Measurements from ENCODE around the gene INPP5A.
"Not testable (repeated sequence)": the region's sequence is repeated elsewhere in the genome, so short reads cannot be mapped to it uniquely, and the experiment has no call there.

INPP5A gene

DNA sequence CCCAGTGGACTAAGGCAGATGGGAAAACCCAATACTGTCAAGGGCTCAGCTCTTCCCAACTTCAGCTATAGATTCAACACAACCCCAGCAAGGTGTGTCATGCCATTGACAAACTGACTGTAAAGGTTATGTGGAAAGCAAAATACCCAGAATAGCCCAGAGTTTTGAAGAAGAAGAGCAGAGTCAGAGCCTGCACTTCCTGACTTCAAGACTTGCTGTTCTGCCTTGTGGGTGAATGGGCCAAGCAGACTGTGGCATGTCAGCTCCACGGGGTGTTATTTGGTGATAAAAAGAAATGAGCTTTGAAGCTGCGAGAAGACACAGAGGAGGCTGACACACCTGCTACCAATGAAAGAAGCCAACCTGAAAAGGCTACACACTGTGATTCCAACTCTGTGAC, 158.6 kb downstream of the INPP5A start:
- no peak for DNase-seq (ENCODE audit: low read depth)

DNA sequence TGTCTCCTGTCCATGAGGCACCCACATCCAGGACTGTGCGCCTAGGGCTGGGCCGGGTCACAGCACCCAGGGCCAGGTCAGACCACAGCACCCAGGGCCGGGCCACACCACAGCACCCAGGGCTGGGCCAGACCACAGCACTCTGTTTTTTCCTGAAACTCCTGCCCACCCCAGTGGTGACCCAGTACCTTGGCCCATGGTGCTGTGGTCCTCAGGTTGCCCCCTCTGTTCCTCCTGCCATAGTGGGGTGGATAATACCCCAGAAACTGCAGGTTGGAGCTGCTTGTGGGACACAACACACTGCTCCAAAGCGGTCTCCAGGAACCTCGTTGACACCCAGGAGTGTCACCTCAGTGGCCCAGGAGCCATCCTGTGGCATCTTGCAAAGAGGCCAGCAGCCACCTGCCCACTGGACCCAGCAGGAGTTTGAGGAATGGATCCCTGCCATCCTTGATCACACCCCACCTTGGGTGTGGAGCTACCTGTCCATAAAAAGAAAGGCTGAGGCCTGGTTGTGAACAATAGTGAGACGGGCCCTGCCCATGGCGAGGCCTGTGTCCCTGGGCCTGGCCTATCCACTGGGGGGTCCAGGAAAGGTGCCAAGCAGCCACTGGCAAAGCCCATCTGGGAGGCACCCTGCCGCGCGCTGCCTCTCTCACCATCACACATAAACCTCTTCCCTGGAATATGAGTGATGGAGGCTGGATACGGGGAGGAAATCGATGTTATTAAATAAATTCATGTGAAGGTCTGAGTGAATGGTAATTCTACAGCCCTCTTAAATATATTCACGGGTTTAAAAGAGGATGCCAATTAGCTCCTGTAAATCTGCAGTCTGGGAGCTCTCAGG, 159.4 kb downstream of the INPP5A start:
- no peak for DNase-seq (ENCODE audit: low read depth)

DNA sequence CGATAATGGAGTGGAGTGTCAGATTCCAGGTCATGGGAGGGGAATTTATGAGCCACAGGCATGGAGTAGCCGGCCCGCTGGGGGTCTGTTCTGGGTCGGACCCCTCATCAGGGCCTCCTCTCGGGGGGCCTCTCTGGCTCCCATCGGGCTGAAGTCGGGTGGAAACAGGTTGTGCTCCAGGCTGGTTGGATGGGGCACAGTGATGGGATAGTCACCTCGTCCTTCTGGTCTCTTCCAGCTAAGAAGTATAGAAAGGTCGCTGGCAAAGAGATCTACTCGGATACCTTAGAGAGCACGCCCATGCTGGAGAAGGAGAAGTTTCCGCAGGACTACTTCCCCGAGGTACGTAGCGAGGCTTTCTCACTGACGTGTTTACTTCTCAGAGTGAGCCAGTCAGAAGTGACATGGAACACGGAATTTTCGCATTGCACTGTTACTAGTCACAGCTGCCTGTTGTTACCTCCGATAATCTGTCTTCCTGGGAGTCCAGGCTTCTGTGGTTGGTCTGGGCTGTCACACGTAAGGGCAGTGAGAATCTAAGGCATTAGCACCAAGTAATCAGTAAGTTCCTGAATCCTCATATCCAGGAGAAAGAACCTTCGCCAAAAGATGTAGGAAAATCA, 160.1 kb downstream of the INPP5A start:
- DNase-seq (ENCODE audit: low read depth), result no peak

DNA sequence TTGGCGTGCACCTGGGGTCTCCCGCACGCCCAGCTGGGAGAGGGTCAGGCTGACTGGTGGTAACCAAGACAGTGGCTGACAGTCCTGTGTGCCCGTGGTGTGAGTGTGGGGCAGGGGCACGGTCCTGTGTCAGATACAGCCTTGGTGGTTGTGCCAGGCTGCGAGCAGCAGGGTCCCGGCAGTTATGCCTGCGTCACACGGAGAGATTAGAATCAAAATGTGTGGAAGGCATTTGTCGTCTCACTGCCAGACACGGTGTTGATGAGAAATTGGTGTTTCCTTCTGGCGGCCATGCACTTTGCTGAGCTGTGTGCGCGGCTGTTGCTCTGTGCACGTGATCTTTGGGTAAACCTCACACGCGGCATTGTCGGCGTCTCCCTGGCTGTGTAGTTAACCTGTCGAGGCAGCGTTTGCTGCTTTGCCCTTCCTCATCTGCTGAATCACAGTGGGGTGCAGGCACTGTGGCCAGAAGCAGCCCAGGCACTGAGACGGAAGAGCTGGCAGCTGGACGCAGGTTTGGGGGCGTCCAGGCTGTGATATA, 160.7 kb downstream of the INPP5A start:
- no peak for DNase-seq (ENCODE audit: low read depth)

DNA sequence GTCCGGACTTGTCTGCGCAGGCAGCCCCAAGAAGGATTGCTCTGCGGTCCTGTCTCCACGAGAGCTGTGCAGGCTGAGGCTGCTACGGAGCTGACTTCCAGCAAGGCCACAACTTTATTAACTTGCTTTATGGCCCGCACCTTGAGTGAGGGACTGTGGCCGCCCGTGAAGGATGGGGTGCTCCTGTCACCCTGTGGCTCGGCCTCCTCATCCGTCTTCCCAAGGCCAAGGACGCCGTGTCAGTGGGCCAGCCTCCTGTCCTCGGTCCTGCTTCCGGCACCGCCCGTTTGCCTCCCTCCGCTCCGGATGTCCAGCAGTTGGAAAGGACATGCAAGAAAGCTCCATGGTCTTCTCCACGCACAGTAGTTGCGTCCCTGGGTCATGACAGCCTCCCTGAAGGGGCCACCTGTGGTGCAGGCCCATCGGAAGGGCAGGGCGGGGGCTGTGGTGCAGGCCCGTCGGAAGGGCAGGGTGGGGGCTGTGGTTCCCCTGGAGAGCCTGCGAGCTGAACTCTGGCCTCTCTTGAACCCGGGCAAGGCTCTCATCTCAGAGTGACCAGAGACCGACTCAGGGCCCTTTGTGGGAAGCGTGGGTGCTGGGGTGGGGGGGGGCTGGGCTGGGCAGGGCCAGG, 161.3 kb downstream of the INPP5A start:
- DNase-seq (ENCODE audit: low read depth), result no peak

DNA sequence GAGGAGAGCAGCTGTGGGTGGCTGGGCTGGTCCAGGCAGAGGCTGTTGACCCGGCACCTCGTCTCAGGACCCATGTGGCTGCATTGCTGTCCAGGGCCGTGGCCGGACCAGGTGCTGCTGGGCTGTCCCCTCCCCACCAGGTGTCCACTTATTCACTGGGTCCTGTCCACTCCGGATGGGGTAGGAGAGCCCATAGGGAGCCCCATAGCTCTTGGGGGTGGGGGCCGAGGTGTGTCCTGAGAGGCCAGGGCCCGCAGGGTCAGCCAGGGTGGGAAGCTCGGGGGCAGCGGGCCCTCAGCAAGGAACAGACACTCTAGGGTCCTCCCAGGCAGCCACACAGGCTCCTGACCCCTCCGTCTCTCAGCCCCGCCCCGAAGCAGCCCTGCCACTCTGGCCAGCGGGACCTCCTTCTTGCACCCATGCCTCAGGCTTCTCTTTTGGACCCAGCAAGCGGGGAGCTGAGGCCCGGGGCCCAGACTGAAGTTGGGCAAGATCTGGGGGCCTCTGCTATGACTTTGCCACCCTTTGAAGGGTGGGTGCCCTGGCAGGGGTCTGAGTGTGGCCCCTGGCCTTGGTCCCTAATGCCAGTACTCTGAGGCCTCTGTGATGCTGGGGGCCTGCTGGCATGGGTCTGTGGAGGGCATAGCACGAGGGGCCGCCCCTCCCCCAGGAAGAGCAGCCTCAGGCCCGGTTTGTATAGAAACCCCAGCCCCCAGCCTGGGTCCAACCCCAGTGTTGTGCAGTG, 162.0 kb downstream of the INPP5A start:
- DNase-seq (ENCODE audit: low read depth), result no peak

DNA sequence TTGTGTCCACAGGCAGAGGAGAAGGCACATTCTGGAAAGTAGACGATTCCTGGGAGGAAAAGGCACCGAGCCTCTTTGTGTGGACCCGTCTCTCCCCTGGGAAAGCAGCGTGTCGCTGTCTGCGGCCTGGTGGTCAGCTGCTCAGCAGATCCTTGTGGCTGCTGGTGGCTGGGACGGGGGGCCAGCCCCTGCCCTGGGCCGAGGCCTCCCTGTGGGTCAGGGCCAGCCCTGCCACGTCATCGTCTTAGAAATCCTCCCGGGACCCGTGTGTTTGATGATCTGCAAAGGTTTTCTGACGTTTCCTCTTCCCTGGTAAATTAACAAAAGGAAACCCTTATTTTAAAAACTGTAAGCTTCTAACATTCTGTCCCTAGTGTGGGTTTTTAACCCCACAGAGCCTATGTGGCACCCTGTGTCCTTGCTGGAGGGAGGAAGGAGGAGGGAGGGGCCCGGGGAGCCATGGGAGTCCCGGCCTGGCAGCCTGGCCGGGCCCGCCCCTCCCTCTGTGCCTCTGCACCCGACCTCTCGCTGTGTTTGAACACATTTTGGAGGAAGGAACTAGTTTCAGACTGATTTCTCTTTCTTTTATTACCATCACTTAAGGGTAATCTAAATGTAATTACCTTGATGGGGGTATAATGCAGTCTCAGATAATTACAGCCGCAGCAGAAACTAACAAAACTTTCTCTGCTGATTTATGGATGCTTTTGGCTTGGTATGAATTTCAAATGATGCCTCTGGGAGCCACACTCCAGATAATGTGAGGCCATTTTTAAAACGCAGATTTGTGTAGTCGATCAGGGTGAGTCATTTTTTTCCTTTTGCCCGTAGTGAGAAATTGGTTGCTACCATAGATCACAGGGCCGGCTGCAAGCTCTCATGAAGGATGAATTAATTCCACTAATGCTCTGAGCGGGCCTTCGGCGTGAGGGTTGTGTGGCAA, 162.8 kb downstream of the INPP5A start:
- DNase-seq (ENCODE audit: low read depth), result no peak

DNA sequence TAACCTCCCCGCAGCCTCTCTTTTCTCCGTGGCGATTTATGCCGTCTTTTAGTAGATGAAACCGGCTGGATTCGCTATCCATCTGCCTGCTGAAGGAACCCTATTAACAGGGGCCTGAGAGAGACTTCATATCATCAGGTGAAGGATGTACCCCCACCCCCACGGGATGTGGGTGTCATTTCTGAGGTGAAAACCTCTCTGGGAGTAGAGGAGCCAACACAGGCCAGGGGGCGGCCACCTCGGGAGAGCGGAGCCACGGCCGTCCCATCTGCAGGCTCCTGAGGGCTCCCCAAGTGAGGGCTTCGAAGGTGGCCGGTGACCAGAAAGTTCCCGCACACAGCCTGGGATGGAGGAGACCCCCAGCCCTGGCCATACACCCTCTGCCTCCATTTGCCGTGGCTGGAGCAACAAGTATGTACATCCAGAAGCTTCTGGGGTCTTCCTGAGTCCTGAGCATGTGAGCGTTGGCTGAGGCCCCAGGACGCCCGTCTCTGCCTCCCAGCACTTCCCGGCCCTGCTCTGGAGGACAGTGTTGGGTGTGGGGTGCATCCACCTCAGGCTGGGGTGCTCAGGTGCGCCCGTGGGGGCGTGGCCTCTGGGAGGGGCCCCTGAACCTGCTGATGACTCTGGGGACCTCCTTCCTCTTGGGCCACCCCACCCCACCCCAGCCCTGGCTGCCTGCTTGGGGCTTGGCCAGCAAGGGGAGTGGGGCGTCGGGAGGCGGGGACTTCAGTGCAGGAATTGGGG, 163.7 kb downstream of the INPP5A start:
- DNase-seq (ENCODE audit: low read depth), result no peak

DNA sequence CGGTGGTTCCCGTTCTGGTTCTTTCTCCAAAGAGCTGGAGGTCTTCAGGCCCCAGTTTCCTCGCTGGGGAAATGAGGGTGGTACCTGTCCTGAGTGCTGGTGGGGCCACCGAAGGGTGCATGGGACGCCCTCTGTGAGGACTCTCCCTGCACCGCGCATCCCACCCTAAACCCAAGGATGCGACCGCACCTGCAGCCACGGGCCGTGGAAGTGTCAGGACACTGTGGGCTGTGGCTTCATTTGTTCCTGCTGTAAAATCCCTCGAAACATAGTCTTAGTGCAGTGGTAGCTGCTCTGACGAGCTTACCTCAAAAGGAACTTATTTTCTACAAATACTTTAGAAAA, 164.2 kb downstream of the INPP5A start:
- DNase-seq (ENCODE audit: low read depth), result no peak

DNA sequence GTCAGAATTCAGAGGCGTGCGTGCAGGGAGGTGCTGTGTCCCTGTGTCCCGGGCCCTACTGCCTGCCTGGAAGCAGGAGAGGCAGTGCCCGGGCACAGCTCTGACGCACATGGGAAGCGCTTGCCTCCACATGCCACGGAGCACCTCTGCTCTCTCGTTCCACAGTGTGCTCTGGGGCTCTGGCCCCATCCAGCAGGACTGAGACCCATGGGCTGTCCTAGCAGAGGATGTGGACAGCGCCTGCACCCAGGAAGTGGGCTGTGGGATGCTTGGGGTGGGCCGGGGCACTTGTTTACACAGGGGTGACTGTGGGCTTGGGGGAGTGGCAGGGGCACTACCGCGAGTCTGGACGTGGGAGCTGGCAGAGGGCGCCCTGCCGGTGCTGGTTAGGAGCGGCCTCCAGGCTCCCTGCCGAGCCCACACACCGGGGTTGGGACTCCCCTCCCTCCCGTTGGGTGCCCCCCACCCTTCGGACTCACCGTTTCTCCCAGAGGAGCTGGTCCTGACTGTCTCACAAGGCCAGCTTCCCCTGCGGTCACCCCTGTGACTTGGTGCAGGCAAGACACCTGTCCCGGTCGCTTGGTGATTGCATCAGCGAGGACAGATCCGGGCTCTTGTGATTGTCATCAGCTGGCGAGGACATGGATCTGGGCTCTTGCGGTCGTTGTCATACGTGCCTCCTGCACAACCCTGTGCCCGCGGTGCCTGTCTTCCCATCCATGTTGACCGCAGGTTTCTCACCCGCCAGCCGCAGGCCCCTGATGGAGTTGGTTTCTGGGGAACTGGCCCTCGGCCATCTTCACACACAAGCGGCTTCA, 165.2 kb downstream of the INPP5A start:
- DNase-seq (ENCODE audit: low read depth), result no peak

DNA sequence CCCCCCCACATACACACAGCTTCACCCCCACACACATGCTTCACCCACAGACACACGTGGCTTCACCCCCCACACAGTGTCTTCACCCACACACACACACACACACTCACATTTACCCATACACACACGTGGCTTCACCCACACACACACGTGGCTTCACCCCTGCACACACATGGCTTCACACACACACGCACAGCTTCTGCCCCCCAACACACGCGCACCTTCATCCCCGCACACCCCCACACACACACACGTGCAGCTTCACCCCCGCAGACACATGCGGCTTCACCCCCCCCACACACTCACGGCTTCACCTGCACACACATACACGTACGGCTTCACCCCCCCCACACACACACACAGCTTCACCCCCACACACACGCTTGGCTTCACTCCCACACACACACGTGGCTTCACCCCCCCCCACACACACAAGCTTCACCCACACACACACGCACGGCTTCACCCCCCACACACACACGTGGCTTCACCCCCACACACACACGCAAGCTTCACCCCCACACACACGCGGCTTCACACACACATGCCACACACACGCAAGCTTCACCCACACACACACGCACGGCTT, 165.9 kb downstream of the INPP5A start:
- DNase-seq (ENCODE audit: low read depth), result no peak

DNA sequence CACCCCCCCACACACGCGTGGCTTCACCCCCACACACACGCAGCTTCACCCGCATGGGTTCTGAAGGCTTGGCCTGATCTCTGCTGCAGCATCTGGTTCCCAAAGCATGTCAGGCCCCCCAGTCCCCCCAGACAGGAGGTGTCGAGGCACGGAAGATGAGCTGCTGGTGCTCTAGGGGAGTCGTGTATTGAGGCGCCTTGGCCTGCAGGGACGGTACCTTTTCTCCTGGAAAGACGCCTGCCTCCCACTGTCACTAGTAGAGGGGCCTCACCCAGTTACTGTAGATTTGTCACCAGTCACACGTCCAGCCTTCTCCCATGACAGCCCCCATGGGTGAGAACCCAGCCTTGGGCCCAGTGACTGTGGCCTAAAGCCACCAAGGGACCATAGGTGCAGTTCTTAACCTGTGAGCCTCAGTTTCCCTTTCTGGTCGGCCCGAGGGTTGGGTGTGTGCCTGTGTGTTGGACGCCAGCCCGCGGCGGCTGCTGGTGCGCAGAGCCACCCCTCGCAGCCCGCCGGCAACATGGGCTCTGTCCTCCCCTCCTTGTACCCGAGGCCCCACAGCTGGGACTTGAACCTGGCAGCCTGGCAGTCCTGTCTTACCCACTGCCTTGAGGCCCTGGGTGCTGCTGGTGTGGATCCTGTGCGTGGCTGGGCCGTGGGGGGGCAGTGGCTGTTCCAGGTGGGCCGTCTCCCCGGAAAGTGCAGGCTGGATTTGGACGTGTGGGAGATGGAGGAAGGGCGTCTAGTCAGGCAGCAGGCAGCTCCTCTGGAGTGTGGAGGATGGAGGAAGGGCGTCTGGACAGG, 166.6 kb downstream of the INPP5A start:
- no peak for DNase-seq (ENCODE audit: low read depth)

DNA sequence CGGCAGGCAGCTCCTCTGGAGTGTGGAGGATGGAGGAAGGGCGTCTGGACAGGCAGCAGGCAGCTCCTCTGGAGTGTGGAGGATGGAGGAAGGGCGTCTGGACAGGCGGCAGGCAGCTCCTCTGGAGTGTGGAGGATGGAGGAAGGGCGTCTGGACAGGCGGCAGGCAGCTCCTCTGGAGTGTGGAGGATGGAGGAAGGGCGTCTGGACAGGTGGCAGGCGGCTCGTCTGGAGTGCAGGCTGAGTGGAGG, 167.2 kb downstream of the INPP5A start:
- DNase-seq (ENCODE audit: low read depth), result not testable (repeated sequence)

DNA sequence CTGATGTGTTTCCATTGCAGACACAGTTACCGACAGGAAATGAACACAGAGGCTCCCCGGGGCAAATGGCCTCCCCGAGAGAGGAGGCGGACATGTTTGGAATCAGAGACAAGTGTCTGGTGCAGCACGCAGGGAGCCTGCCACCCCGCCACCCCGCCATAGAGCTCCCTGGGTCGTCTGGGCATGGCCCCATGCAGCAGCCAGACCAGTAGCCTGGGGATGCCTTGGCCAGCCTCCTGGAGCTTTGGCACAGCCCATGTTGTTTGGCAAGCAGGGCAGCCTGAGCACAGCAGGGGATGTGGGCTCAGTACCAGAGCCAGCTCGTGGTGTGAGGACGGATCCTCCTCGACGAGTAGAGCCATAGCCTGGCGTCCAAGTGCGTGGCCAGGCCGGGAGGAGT, 167.6 kb downstream of the INPP5A start:
- no peak for DNase-seq (ENCODE audit: low read depth)

DNA sequence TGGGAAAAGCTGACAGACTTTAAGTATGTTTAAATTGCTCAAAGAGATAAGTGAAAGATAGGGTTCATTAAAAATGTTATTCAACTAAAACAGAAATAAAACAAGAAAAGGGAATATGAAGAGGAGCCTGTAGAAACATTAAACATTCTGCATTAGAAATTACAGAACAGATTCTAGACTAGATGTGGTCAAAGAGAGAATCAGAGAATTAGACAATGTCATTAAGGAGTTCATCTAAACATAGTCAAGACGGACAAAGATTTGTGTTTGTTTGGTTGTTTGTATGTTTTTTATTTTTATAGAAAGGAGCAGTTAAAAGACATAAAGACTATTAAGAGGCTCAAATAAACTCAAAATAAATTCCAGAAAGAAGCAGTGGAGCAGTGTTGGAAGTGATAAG, 168.4 kb downstream of the INPP5A start:
- DNase-seq (ENCODE audit: low read depth), result no peak

DNA sequence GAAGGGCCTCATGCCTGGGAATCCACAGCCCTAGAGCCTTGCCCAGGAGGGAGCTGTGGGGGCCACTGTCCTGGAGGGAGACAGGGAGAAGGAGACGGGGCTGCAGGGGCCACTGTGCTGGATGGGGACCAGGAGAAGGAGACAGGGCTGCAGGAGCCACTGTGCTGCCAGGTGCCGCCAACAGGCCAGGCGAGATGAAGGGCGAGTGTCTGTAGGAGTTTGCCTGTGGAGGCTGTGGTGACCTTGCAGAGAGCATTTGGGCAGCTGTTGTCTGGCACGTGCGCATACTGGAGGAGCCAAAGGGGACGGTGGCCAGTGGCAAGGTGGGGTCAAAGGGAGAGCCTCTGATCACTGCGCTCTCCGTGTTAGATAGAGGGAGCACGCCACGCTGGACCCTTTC, 169.1 kb downstream of the INPP5A start:
- DNase-seq (ENCODE audit: low read depth), result no peak

DNA sequence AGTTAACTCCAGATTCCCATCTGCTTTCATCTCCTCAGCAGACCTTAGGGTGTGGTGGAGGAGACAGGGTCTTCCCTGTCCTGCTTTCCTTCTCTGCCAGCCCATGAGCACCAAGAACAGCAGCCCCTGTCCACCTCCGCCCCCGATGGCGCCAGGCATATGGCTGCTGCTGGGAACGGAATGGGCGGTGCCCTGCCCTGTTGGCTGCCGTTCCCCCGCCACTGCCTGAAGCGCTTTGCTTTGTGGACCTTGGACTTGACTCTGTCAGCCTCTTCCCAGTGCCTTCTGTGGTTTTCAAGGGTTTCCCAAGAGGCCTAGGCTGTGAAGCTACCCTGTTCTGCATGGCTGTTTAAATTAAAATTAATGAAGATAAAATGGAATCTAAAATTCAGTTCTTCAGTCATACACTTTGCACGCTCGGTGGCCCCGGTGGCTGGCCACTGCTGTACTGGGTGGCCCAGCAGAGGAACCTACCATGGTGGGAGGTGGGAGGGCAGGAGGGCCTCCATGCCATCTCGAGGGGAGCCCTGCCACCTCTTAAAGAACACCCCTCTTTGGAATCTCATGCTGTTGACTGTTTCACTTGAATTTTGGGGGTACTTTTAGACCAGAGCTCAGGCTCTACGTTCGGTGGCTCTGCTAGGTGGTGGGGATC, 169.7 kb downstream of the INPP5A start:
- no peak for DNase-seq (ENCODE audit: low read depth)

DNA sequence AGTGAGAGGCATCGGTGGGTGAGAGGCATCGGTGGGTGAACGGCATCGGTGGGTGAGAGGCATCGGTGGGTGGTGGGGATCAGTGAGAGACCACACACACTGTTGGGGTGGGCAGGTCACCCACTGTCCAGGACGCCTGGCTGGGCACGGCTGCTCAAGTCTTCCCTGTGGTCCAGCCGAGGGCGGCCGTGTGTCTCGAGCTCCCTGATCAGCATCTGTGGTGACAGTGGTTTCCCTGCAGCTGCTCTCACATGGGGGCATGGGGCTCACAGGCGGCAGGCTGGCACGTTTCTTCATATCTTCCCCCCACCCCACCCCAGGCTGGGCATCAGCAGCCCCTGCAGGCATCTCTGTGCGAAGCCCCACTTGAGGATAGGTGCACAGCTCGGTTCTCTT, 170.2 kb downstream of the INPP5A start:
- DNase-seq (ENCODE audit: low read depth), result no peak
